ENCODE measurements around the gene SEC14L5.
A peak's percentile ranks its signal among the peaks of the same experiment; 100 is the strongest.
"Not testable (repeated sequence)": the region's sequence is repeated elsewhere in the genome, so short reads cannot be mapped to it uniquely, and the experiment has no call there.

Gene SEC14L5

DNA sequence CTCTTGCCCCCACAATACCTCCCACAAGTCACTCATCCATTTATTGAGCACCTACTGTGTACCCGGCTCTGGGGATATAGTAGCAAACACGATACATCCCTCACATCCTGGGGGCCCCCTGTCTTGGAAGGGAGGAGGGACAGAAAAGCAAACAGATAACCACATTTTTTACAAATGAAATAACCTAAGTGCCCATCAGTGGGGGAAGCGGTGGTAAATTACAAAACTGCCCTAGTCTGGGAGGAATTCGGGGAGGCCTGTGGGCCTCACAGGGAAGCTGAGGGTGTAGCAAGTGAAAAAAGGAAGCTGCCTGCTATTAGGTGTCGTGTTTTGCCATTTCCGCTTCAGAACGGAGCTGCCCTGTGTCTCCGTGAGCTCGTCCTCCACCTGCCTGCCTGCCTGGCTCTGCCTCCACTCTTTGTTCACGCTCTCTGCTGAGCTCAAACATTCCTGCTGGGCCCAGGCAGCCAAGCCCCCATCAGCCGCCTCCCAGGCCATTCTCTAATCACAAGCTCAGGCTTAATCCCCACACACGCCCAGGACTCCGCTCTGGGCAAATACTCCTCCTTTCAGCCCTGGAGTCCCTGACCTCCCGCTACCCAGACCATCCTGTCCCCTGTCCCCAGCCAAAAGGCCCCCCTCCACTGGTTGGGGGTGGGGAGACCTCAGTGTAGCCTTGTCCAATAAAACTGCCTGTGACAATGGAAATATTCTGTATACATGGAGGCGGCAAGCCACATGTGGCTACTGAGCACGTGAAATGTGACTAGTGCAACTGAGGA lies 10.2 kb upstream of the SEC14L5 start:
- Histone ChIP-seq H3K4me2 (ENCODE audit: low read length) (peak overlapping the region; percentile 45), H3K27ac (ENCODE audit: low read length) (no peak overlapping the region)

DNA sequence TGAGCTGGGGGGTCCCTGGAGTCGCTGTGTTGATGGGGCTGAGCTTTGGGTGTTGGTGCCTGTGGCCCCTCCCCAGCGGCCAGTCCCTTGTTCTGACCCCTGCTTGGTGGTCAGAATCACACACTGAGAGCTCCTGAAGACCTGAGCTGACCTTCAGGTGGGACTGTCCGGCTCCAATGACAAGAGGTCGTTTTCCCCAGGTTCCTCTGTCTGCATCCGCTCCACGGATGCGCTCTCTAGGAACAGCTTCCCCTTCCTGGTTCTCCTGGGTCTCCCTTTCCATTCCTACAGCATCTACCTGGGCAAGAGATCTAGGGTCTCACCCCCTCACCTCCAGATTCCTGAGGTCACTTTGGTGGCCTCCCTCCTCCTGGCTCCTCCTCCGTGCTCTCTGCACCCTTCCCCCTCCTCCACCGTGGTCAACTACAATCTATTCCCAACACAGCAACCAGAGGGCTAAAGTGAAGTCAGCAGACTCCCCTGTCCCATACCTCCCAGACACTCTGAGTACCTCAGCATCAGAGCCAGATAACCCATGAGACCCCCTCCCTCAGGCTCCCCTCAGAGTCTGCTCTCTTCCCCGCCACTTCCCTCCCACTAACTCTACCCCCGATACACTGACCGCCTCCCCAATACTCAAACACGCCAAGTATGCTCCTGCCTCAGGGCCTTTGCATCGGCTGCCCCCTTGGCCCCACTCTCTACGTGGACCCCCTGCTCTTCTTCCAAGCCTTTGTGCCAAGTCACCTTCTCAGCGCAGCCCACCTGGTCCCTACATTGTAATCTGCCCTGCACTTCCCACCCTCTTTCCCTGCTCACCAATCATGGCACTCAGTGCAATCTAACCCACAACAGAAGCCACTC lies 9.0 kb upstream of the SEC14L5 start:
- Histone ChIP-seq H3K9me3 (ENCODE audit: insufficient read depth, low read length) (no peaks in the 10 kb centered on the region), H3K27ac (ENCODE audit: low read length) (no peak overlapping the region), H3K4me2 (ENCODE audit: low read length) (no peak overlapping the region), H3K36me3 (replicated peaks; ENCODE audit: low read depth, low read length) (no peaks in the 10 kb centered on the region), H3K9ac (ENCODE audit: low read length) (no peak overlapping the region), H3K79me2 (ENCODE audit: low read length) (no peaks in the 10 kb centered on the region), H2AFZ (ENCODE audit: low read depth, low read length) (no peak overlapping the region), H3K27me3 (ENCODE audit: low read depth, low read length) (no peaks in the 10 kb centered on the region), H3K4me3 (ENCODE audit: low read length) (no peak overlapping the region), H4K20me1 (ENCODE audit: insufficient read depth, low read length) (no peaks in the 10 kb centered on the region), H3K4me1 (ENCODE audit: low read length) (peaks cover 6% of the 10 kb centered on the region; the same call in 1 of the 2 replicates)
- TF ChIP-seq EZH2phosphoT487 (IDR thresholded peaks at IDR 0.05; ENCODE audit: low read depth), result no peak
- TF ChIP-seq, protein P1, sequence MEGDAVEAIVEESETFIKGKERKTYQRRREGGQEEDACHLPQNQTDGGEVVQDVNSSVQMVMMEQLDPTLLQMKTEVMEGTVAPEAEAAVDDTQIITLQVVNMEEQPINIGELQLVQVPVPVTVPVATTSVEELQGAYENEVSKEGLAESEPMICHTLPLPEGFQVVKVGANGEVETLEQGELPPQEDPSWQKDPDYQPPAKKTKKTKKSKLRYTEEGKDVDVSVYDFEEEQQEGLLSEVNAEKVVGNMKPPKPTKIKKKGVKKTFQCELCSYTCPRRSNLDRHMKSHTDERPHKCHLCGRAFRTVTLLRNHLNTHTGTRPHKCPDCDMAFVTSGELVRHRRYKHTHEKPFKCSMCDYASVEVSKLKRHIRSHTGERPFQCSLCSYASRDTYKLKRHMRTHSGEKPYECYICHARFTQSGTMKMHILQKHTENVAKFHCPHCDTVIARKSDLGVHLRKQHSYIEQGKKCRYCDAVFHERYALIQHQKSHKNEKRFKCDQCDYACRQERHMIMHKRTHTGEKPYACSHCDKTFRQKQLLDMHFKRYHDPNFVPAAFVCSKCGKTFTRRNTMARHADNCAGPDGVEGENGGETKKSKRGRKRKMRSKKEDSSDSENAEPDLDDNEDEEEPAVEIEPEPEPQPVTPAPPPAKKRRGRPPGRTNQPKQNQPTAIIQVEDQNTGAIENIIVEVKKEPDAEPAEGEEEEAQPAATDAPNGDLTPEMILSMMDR (IDR thresholded peaks at IDR 0.05; ENCODE audit: low read depth, low read length), result no peak

More for the DNA sequence above, 10.2 kb upstream of the SEC14L5 start:
- H3K4me1 ChIP-seq (ENCODE audit: low read length), result peaks cover 6% of the 10 kb centered on the region; the same call in 1 of the 2 replicates
- H2AFZ ChIP-seq (ENCODE audit: low read depth, low read length), result peak overlapping the region; percentile 92
- no peaks in the 10 kb centered on the region for H4K20me1 ChIP-seq (ENCODE audit: insufficient read depth, low read length)
- no peaks in the 10 kb centered on the region for H3K79me2 ChIP-seq (ENCODE audit: low read length)
- no peak overlapping the region for H3K9ac ChIP-seq (ENCODE audit: low read length)
- peak overlapping the region; percentile 33; the same call in 1 of the 2 replicates for H3K4me3 ChIP-seq (ENCODE audit: low read length)
- H3K36me3 ChIP-seq (replicated peaks; ENCODE audit: low read depth, low read length), result no peaks in the 10 kb centered on the region
- no peaks in the 10 kb centered on the region for H3K9me3 ChIP-seq (ENCODE audit: insufficient read depth, low read length)
- H3K27me3 ChIP-seq (ENCODE audit: low read depth, low read length), result no peaks in the 10 kb centered on the region
- TF ChIP-seq, protein P1 (IDR thresholded peaks at IDR 0.05; ENCODE audit: low read depth, low read length), result no peak
- no peak for TF ChIP-seq EZH2phosphoT487 (IDR thresholded peaks at IDR 0.05; ENCODE audit: low read depth)

DNA sequence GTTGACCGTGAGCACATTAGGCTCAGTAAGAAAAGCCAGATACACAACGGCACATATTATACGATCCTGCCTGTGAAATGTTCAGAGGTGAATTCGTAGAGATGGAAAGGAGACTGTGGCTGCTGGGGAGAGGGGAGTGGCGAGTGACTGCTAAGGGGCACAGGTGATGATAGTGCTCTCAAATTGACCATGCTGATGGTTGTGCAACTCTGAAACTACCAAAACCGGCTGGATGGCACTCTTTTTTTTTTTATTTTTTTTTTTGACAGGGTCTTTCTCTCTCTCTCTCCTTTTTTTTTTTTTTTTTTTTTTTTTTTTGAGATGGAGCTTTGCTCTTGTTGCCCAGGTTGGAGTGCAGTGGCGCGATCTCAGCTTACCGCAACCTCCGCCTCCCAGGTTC lies 8.1 kb upstream of the SEC14L5 start:
- Histone ChIP-seq H2AFZ (ENCODE audit: low read depth, low read length) (no peak overlapping the region), H3K27ac (ENCODE audit: low read length) (no peak overlapping the region), H4K20me1 (ENCODE audit: insufficient read depth, low read length) (no peaks in the 10 kb centered on the region), H3K4me3 (ENCODE audit: low read length) (no peak overlapping the region), H3K79me2 (ENCODE audit: low read length) (no peaks in the 10 kb centered on the region), H3K9ac (ENCODE audit: low read length) (no peak overlapping the region), H3K4me1 (ENCODE audit: low read length) (peaks cover 6% of the 10 kb centered on the region; the same call in 1 of the 2 replicates), H3K36me3 (replicated peaks; ENCODE audit: low read depth, low read length) (no peaks in the 10 kb centered on the region), H3K4me2 (ENCODE audit: low read length) (no peak overlapping the region), H3K27me3 (ENCODE audit: low read depth, low read length) (no peaks in the 10 kb centered on the region), H3K9me3 (ENCODE audit: insufficient read depth, low read length) (no peaks in the 10 kb centered on the region)
- TF ChIP-seq EZH2phosphoT487 (IDR thresholded peaks at IDR 0.05; ENCODE audit: low read depth), result no peak
- TF ChIP-seq, protein P1 (IDR thresholded peaks at IDR 0.05; ENCODE audit: low read depth, low read length), result no peak

DNA sequence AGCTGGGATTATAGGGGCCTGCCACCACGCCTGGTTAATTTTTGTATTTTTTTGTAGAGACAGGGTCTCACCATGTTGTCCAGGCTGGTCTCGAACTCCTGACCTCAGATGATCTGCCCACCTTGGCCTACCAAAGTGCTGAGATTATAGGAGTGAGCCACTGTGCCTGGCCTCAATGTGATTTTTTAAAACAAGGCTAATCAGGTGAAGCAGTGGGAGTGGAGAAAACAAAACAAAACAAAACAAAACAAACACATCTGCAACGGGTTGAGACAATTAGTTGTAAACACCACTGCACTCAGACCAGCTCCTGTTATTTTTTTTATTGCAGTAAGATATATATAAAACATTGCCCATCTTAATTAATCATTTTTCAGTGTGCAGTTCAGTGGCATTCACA lies 6.5 kb upstream of the SEC14L5 start:
- H4K20me1 ChIP-seq (ENCODE audit: insufficient read depth, low read length); H3K36me3 ChIP-seq (replicated peaks; ENCODE audit: low read depth, low read length); H3K27ac ChIP-seq (ENCODE audit: low read length); H3K4me2 ChIP-seq (ENCODE audit: low read length); H3K4me1 ChIP-seq (ENCODE audit: low read length); H3K79me2 ChIP-seq (ENCODE audit: low read length); H3K9me3 ChIP-seq (ENCODE audit: insufficient read depth, low read length); H2AFZ ChIP-seq (ENCODE audit: low read depth, low read length); H3K27me3 ChIP-seq (ENCODE audit: low read depth, low read length); H3K4me3 ChIP-seq (ENCODE audit: low read length); H3K9ac ChIP-seq (ENCODE audit: low read length): not testable (repeated sequence)

Data from OCI-LY3 (cell line).